CD4-positive, CD25-positive, alpha-beta regulatory T cell (primary cell): ENCODE data around the gene TMEM35B. TPM values are rescaled to one million over a fixed set of nuclear protein-coding genes. Genes with fewer than 3 reads are reported as not detected.
"Not testable (repeated sequence)": the region's sequence is repeated elsewhere in the genome, so short reads cannot be mapped to it uniquely, and the experiment has no call there.

Experiments used
- ATAC-seq, 2 donors: fragments of 150-1000 bp; cut with Tn5 transposase; one replicate each; pipeline ENCODE4 v1.10.0; 2021; ENCODE audit warnings: low read depth in 2 of 2, moderate number of reproducible peaks in 2 of 2, moderate library complexity in 1 of 2
- DNase-seq, 3 donors: peaks; one replicate each; pipeline versions ENCODE4 v3.0.0 to v3.0.0-alpha.2; 2012 to 2022; ENCODE audit warnings: mixed read lengths in 1 of 3
- H3K27ac ChIP-seq: one replicate; pipeline ENCODE4 v1.7.0; 2013; ENCODE audit warnings: mild to moderate bottlenecking, low read length; ENCODE audit not compliant: insufficient read depth, poor library complexity, severe bottlenecking
- H3K27me3 ChIP-seq: one replicate; pipeline ENCODE4 v1.7.0; 2013; ENCODE audit warnings: low read length; ENCODE audit not compliant: control insufficient read depth, insufficient read depth
- H3K36me3 ChIP-seq: one replicate; pipeline ENCODE4 v1.7.0; 2013; ENCODE audit warnings: mild to moderate bottlenecking, low read length, moderate library complexity; ENCODE audit not compliant: control insufficient read depth, insufficient read depth
- H3K4me1 ChIP-seq: 2 replicates; pipeline ENCODE4 v1.7.0; 2013; ENCODE audit warnings: mild to moderate bottlenecking, low read length; ENCODE audit not compliant: insufficient read depth, control insufficient read depth, poor library complexity, severe bottlenecking
- H3K4me3 ChIP-seq: one replicate; pipeline ENCODE4 v1.7.0; 2013; ENCODE audit warnings: low read depth, mild to moderate bottlenecking, low read length, moderate library complexity
- H3K9me3 ChIP-seq, 2 experiments: 1 replicate in 1 of 2; 2 replicates in 1 of 2; pipeline ENCODE4 v1.7.0; 2013; ENCODE audit warnings: low read length in 2 of 2, mild to moderate bottlenecking in 1 of 2, moderate library complexity in 1 of 2; ENCODE audit not compliant: control insufficient read depth in 2 of 2
- H3K27ac Mint-ChIP-seq, 3 donors: one replicate each; pipeline ENCODE4 v1.8.0; 2020 to 2022; ENCODE audit warnings: mild to moderate bottlenecking in 3 of 3, mixed read lengths in 3 of 3, moderate library complexity in 2 of 3
- H3K27me3 Mint-ChIP-seq: one replicate; pipeline ENCODE4 v1.8.0; 2022; ENCODE audit warnings: mild to moderate bottlenecking, mixed read lengths
- H3K36me3 Mint-ChIP-seq: one replicate; pipeline ENCODE4 v1.8.0; 2020; ENCODE audit warnings: mixed read lengths
- H3K4me1 Mint-ChIP-seq, 4 donors: one replicate each; pipeline ENCODE4 v1.8.0; 2020 to 2022; ENCODE audit warnings: mixed read lengths in 4 of 4, mild to moderate bottlenecking in 1 of 4
- H3K4me3 Mint-ChIP-seq, 4 donors: one replicate each; pipeline ENCODE4 v1.8.0; 2020 to 2022; ENCODE audit warnings: mild to moderate bottlenecking in 4 of 4, mixed read lengths in 4 of 4, moderate library complexity in 3 of 4
- H3K9me3 Mint-ChIP-seq, 7 donors: one replicate each; pipeline ENCODE4 v1.8.0; 2020 to 2022; ENCODE audit warnings: mixed read lengths in 7 of 7, mild to moderate bottlenecking in 3 of 7, moderate library complexity in 2 of 7
- polyA plus RNA-seq, 4 donors: library from polyadenylated mRNA; unstranded; fragments of 300-500 nt; fragmentation: Illumina TruSeq; gene quantifications; one replicate each; pipeline ENCODE4 v1.2.3, GENCODE V29; 2021
- total RNA-seq: library from RNA; stranded (reverse); gene quantifications from one replicate; pipeline ENCODE4 v1.2.3, GENCODE V29; 2022

Gene TMEM35B
- total and polyA plus RNA-seq, 5 donors from 2014 or later, result 13.8 to 206 (median 190) TPM

DNA sequence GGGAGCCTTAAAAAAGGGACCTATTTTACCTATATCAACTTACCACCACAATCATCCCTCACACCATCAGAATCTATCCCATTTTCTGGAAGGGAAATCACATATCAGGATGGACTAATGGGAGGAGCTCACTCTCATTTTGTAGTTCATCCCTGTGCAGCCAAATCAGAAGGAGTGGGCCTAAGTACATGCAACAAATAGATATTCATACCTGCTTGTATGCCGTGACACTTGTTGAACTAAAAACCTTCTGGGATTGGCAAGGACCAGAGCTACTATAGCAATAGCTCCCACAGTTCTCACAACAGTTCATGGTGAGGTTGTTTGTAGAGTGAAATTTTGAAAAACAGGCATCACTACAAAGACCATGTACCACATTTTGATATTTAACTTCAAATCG is 29.3 kb upstream of the TMEM35B start:
- no peak overlapping the region for H3K4me3 ChIP-seq
- no peak overlapping the region for H3K4me3 Mint-ChIP-seq
- H3K27ac Mint-ChIP-seq, result no peak overlapping the region
- no peaks in the 10 kb centered on the region for H3K4me1 ChIP-seq
- ATAC-seq (no peak), DNase-seq (no peak)
- no peaks in the 10 kb centered on the region for H3K9me3 Mint-ChIP-seq
- H3K9me3 ChIP-seq, result no peaks in the 10 kb centered on the region
- H3K27me3 ChIP-seq, result no peaks in the 10 kb centered on the region
- no peak overlapping the region for H3K27ac ChIP-seq
- H3K27me3 Mint-ChIP-seq, result no peaks in the 10 kb centered on the region
- peaks cover 65% of the 10 kb centered on the region for H3K36me3 ChIP-seq
- peaks cover 0 to 5% (median 0%) of the 10 kb centered on the region in 4 donors for H3K4me1 Mint-ChIP-seq
- peaks cover 28% of the 10 kb centered on the region for H3K36me3 Mint-ChIP-seq

DNA sequence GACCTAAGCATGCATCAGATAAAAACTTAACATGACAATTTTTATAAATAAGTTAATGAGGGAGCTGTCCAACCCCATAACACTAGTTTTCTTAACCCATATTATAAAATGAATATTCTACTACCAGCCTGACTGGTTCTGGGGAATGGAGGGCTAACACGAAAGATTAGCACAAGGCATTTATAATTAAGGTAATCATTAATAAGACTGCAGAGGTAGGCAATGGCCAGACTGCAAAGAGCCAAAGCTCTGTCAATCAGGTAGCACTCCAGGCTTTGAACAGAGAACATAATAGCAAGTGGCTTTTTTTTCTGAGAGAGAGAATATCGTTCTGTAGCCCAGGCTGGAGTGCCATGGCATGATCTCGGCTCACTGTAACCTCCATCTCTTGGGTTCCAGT is 20.6 kb upstream of the TMEM35B start:
- no peaks in the 10 kb centered on the region for H3K9me3 Mint-ChIP-seq
- no peak for ATAC-seq

DNA sequence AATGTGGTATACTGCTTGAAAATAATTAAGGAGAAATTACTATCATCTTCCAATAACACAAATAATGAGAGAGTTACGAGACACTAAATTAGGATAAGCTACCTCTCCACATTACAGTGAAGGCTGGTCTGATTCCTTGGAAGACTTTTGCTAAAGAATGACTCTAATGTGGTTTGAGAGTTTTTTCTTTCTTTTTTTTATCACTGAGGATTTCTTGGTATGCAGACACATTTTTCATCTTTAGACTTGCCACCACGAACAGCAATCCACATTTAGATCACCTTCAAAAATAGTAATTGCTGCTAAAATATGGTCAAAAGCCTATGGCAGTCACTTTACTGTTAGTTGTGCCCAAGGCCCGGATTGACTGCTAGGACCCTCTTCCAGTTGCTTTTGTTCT is 16.6 kb upstream of the TMEM35B start:
- Histone ChIP-seq H3K36me3 (peaks cover 51% of the 10 kb centered on the region), H3K27me3 (no peaks in the 10 kb centered on the region), H3K4me1 (no peaks in the 10 kb centered on the region), H3K4me3 (no peak overlapping the region), H3K27ac (no peak overlapping the region), H3K9me3 (no peaks in the 10 kb centered on the region)
- H3K4me3 Mint-ChIP-seq, result no peak overlapping the region
- H3K9me3 Mint-ChIP-seq, result no peaks in the 10 kb centered on the region
- no peak overlapping the region for H3K27ac Mint-ChIP-seq
- DNase-seq (no peak), ATAC-seq (no peak)
- peaks cover 0 to 8% (median 3%) of the 10 kb centered on the region in 4 donors for H3K4me1 Mint-ChIP-seq
- H3K36me3 Mint-ChIP-seq, result peaks cover 28% of the 10 kb centered on the region
- no peaks in the 10 kb centered on the region for H3K27me3 Mint-ChIP-seq

More for the DNA sequence above, 20.6 kb upstream of the TMEM35B start:
- H3K27ac Mint-ChIP-seq, result no peak overlapping the region
- Histone ChIP-seq H3K36me3 (peaks cover 65% of the 10 kb centered on the region), H3K27me3 (no peaks in the 10 kb centered on the region), H3K27ac (no peak overlapping the region), H3K4me1 (no peaks in the 10 kb centered on the region), H3K4me3 (no peak overlapping the region), H3K9me3 (no peaks in the 10 kb centered on the region)
- H3K4me1 Mint-ChIP-seq, result peaks cover 0 to 10% (median 1%) of the 10 kb centered on the region in 4 donors
- no peak overlapping the region for H3K4me3 Mint-ChIP-seq
- no peaks in the 10 kb centered on the region for H3K27me3 Mint-ChIP-seq
- H3K36me3 Mint-ChIP-seq, result peaks cover 30% of the 10 kb centered on the region
- no peak for DNase-seq

DNA sequence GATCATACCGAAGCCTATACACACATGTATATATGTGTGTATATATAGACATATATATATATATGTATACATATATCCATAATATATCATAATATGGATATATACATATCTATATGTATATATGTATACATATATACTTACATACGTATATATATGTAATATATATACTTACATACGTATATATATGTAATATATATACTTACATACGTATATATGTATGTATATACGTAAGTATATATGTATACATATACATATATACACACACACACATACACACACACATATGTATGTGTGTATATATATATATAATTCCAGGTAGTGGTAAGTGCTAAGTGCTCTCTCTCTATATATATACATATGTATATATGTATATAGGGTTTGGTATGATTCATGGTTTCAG is 9.7 kb upstream of the TMEM35B start:
- Histone ChIP-seq H3K36me3 (peaks cover 10% of the 10 kb centered on the region), H3K27ac (no peak overlapping the region), H3K4me1 (no peaks in the 10 kb centered on the region), H3K4me3 (no peak overlapping the region), H3K27me3 (no peaks in the 10 kb centered on the region), H3K9me3 (no peaks in the 10 kb centered on the region)
- Mint-ChIP-seq H3K9me3 (no peaks in the 10 kb centered on the region), H3K4me1 (peaks cover 0 to 14% (median 0%) of the 10 kb centered on the region in 4 donors), H3K36me3 (peaks cover 18% of the 10 kb centered on the region), H3K27me3 (no peaks in the 10 kb centered on the region), H3K4me3 (no peak overlapping the region), H3K27ac (no peak overlapping the region)
- no peak for ATAC-seq
- no peak for DNase-seq

DNA sequence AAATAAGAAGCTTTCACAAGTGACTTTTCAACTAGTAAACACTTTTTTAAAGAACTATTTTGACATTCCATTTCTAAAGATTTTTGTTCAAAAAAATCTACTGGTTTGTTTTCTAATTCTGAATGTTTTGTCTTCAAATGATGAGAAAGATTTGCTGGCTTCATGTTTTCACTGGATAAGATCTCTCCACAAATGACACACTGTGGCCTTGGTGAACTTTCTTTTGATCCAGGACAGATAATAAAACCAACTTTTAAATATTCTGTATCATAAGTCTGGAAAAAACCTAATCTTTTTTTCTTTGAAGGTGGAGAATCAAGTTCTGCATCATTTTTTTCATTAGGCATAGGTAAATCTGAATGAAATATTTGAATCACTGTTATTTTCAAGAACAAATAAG is 3.4 kb upstream of the TMEM35B start:
- no peaks in the 10 kb centered on the region for H3K27me3 ChIP-seq
- Mint-ChIP-seq H3K27ac (no peak overlapping the region), H3K4me1 (peaks cover 4 to 31% (median 15%) of the 10 kb centered on the region in 4 donors), H3K27me3 (no peaks in the 10 kb centered on the region), H3K9me3 (peaks cover 0 to 2% (median 0%) of the 10 kb centered on the region in 7 donors), H3K36me3 (peaks cover 9% of the 10 kb centered on the region), H3K4me3 (no peak overlapping the region)
- no peak for ATAC-seq
- no peak overlapping the region for H3K27ac ChIP-seq
- no peak overlapping the region for H3K4me3 ChIP-seq
- peaks cover 18% of the 10 kb centered on the region for H3K4me1 ChIP-seq
- no peaks in the 10 kb centered on the region for H3K36me3 ChIP-seq
- H3K9me3 ChIP-seq, result no peaks in the 10 kb centered on the region
- DNase-seq, result no peak

DNA sequence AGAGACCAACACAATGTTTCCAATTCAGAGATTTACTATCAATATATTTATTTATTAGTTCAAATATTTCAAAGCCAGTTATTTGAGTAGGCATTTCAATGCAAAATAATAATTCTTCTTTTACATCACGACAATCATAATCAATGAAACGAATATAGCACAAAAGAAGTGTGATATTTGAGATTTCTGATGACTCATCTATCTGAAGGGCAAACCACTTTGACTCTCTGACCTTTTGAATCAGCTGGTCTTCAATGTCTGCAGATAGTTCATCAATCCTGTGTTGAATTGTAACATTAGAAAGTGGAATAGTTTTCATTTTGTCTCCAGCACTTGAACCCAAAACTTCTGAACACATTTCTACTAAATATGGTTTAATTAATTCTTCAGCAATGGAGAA is 3.0 kb upstream of the TMEM35B start:
- Mint-ChIP-seq H3K4me3 (peak overlapping the region in 1 of 4 donors; percentile 68), H3K27me3 (no peaks in the 10 kb centered on the region), H3K4me1 (peaks cover 4 to 35% (median 18%) of the 10 kb centered on the region in 4 donors), H3K9me3 (peaks cover 0 to 2% (median 0%) of the 10 kb centered on the region in 7 donors), H3K27ac (peak overlapping the region in 1 of 3 donors; percentile 66), H3K36me3 (peaks cover 9% of the 10 kb centered on the region)
- Histone ChIP-seq H3K36me3 (no peaks in the 10 kb centered on the region), H3K27me3 (no peaks in the 10 kb centered on the region), H3K27ac (no peak overlapping the region), H3K9me3 (no peaks in the 10 kb centered on the region), H3K4me1 (peaks cover 20% of the 10 kb centered on the region), H3K4me3 (no peak overlapping the region)
- no peak for ATAC-seq
- DNase-seq, result no peak

DNA sequence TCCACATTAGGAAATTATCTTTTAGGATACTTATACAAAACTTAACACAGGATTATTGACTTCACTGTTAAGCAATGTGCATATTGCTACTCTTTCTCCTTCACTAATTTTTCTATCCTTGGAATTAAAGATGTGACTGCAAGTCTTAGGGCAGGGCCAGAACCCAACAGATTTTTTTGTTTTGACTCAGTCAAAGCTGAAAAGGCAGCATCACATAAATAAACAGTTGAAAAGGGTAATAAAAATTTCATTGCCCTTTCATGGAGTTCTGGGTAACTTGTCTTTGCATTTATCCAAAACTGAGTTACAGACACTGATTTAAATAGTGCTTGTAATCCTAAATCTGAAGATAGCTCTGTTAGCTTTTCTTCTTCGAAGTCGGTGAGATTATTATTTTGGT is 1.9 kb upstream of the TMEM35B start:
- no peaks in the 10 kb centered on the region for H3K9me3 ChIP-seq
- Mint-ChIP-seq H3K36me3 (peaks cover 12% of the 10 kb centered on the region), H3K4me3 (peak overlapping the region in 2 of 4 donors; percentile 55 to 63), H3K4me1 (peaks cover 4 to 45% (median 24%) of the 10 kb centered on the region in 4 donors), H3K27me3 (no peaks in the 10 kb centered on the region), H3K27ac (peak overlapping the region in 1 of 3 donors; percentile 1), H3K9me3 (peaks cover 0 to 2% (median 0%) of the 10 kb centered on the region in 7 donors)
- no peaks in the 10 kb centered on the region for H3K27me3 ChIP-seq
- peaks cover 29% of the 10 kb centered on the region for H3K4me1 ChIP-seq
- ATAC-seq (no peak), DNase-seq (no peak)
- no peak overlapping the region for H3K4me3 ChIP-seq
- peaks cover under 1% of the 10 kb centered on the region for H3K36me3 ChIP-seq
- peak overlapping the region; percentile 23 for H3K27ac ChIP-seq

DNA sequence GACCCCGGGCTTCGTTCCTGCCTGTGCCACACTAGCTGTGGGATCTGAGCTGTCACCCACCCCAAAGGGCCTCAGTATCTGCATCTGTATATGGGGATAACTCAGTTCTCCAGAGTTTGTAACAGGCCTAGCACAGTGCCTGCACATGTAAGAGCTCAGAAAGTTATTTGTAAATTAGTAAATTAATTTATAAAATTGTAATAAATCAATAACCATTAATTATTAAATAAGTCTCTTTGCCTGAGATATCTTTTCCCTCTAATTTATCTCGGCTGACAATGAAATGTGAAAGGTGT is 410 bp upstream of the TMEM35B start:
- Histone ChIP-seq H3K36me3 (peaks cover 14% of the 10 kb centered on the region), H3K4me1 (peaks cover 33% of the 10 kb centered on the region), H3K4me3 (peak overlapping the region; percentile 97), H3K27ac (peak overlapping the region; percentile 81)
- not testable (repeated sequence) for ATAC-seq, DNase-seq, H3K27me3 Mint-ChIP-seq, H3K9me3 Mint-ChIP-seq, H3K9me3 ChIP-seq, H3K27me3 ChIP-seq
- H3K27ac Mint-ChIP-seq, result peak overlapping the region; percentile 93 to 97 (median 94)
- peaks cover 17% of the 10 kb centered on the region for H3K36me3 Mint-ChIP-seq
- H3K4me3 Mint-ChIP-seq, result peak overlapping the region; percentile 94 to 98 (median 97)
- peaks cover 4 to 56% (median 30%) of the 10 kb centered on the region in 4 donors for H3K4me1 Mint-ChIP-seq
